ENCODE data around the gene JPT1. TPM values are rescaled to one million over a fixed set of nuclear protein-coding genes. Genes with fewer than 3 reads are reported as not detected.

JPT1 gene
- total RNA-seq, 1 donor from 2014 or later: 538 TPM

- FAIRE-seq (no peak), DNase-seq (ENCODE audit: low spot score in 2 of 2) (no peak)
Measured at GRCh38 chr17:75087558-75088453, 66.5 kb downstream of the JPT1 start, which contains the start of gene SLC16A5. SLC16A5 (plus strand) TSS chr17:75087954; CDS start chr17:75093637, 5,683 bp downstream.

- FAIRE-seq: no peak
- no peak for DNase-seq (ENCODE audit: low spot score in 2 of 2)
Measured at GRCh38 chr17:75087182-75087557, 67.1 kb downstream of the JPT1 start.

GRCh38 chr17:75086496-75087181 is 67.7 kb downstream of the JPT1 start:
- DNase-seq (ENCODE audit: low spot score in 2 of 2) (no peak), FAIRE-seq (no peak)

Small RNA genes lying within 50 kb of the gene (small RNA-seq; reads per million reads assigned to genes)
- gene RF00019: not detected

Other genes starting within 250 kb of the JPT1 start
- gene USH1G, start 231.3 kb downstream of the JPT1 start, total RNA-seq: 0.41 TPM
- gene OTOP2, start 230.2 kb downstream of the JPT1 start, total RNA-seq: not detected
- gene OTOP3, start 218.6 kb downstream of the JPT1 start, total RNA-seq: not detected
- 17.1 TPM for gene HID1, start 181.8 kb downstream of the JPT1 start, total RNA-seq
- gene CDR2L, start 166.9 kb downstream of the JPT1 start, total RNA-seq: 3.3 TPM
- 12.6 TPM for gene MRPL58, start 141.8 kb downstream of the JPT1 start, total RNA-seq
- 106 TPM for gene ATP5PD, start 107.5 kb downstream of the JPT1 start, total RNA-seq
- 28.9 TPM for gene KCTD2, start 107.3 kb downstream of the JPT1 start, total RNA-seq
- 1.2 TPM for gene SLC16A5, start 66.6 kb downstream of the JPT1 start, total RNA-seq
- gene ARMC7, start 44.5 kb downstream of the JPT1 start, total RNA-seq: 2.4 TPM
- 20.8 TPM for gene NT5C, start 22.8 kb downstream of the JPT1 start, total RNA-seq
- 181 TPM for gene SUMO2, start 28.4 kb upstream of the JPT1 start, total RNA-seq
- 28.1 TPM for gene NUP85, start 51.2 kb upstream of the JPT1 start, total RNA-seq
- 15.1 TPM for gene GGA3, start 107.1 kb upstream of the JPT1 start, total RNA-seq
- gene MRPS7, start 107.4 kb upstream of the JPT1 start, total RNA-seq: 37.1 TPM
- gene MIF4GD, start 116.7 kb upstream of the JPT1 start, total RNA-seq: 8.2 TPM
- gene SLC25A19, start 134.9 kb upstream of the JPT1 start, total RNA-seq: 6.9 TPM